H1 (cell line): ENCODE data around the gene RPL18. TPM values are rescaled to one million over a fixed set of nuclear protein-coding genes. Genes with fewer than 3 reads are reported as not detected.

Experiments
- CTCF ChIA-PET: fragments of 300-600 bp; sonication (Branson Sonifier 250); formaldehyde crosslinking; loops from one replicate; lab custom pipeline; 2021; ENCODE audit not compliant: partially characterized antibody; lab: Charles Lee
- POLR2A ChIA-PET: fragments of 300-600 bp; sonication (Branson Sonifier 250); formaldehyde crosslinking; loops from one replicate; lab custom pipeline; 2021; ENCODE audit warnings: inconsistent platforms; ENCODE audit not compliant: partially characterized antibody; lab: Charles Lee
- DNase-seq, 2 experiments: peaks; one replicate each; pipeline versions ENCODE4 v3.0.0 to v3.0.0-alpha.2; 2010 to 2022; ENCODE audit warnings: low spot score in 2 of 2, low read depth in 1 of 2, mixed read lengths in 1 of 2
- FAIRE-seq: peaks from 2 replicates; lab custom pipeline; 2011; peaks lifted over from hg19 to GRCh38; lab: Jason Lieb, UNC
- H2AFZ ChIP-seq: 2 replicates; pipeline ENCODE4 v1.8.1; 2012; ENCODE audit warnings: low read length, inconsistent platforms
- H2AK5ac ChIP-seq: 2 replicates; pipeline ENCODE4 v1.6.1; 2013; ENCODE audit warnings: low read depth, low read length
- H2BK120ac ChIP-seq: replicated peaks from 2 replicates; pipeline ENCODE3; 2013; ENCODE audit warnings: low read depth, low read length, inconsistent platforms
- H2BK12ac ChIP-seq: 2 replicates; pipeline ENCODE4 v1.6.1; 2013; ENCODE audit warnings: low read depth, low read length
- H2BK15ac ChIP-seq: 2 replicates; pipeline ENCODE4 v1.6.1; 2013; ENCODE audit warnings: low read length
- H2BK20ac ChIP-seq: 2 replicates; pipeline ENCODE4 v1.6.1; 2013; ENCODE audit warnings: low read length
- H2BK5ac ChIP-seq: 2 replicates; pipeline ENCODE4 v1.6.1; 2013; ENCODE audit warnings: low read depth, low read length
- H3K14ac ChIP-seq: 2 replicates; pipeline ENCODE4 v1.6.1; 2013; ENCODE audit warnings: inconsistent platforms; ENCODE audit not compliant: insufficient read length
- H3K18ac ChIP-seq: 2 replicates; pipeline ENCODE4 v1.6.1; 2013; ENCODE audit warnings: low read length; ENCODE audit errors: extremely low read depth
- H3K23ac ChIP-seq: 2 replicates; pipeline ENCODE4 v1.6.1; 2013; ENCODE audit warnings: inconsistent platforms; ENCODE audit not compliant: insufficient read length
- H3K23me2 ChIP-seq: 2 replicates; pipeline ENCODE4 v1.6.1; 2013; ENCODE audit warnings: low read depth, low read length
- H3K27ac ChIP-seq: 2 replicates; pipeline ENCODE4 v1.6.1; 2011; ENCODE audit warnings: low read depth, low read length, inconsistent platforms
- H3K27me3 ChIP-seq, 4 experiments: replicated peaks in 1 of 4; 1 replicate in 1 of 4; 2 replicates in 3 of 4; pipeline versions ENCODE4 v1.6.1 to v1.8.1; 2011 to 2013; ENCODE audit warnings: low read length in 3 of 4, mild to moderate bottlenecking in 3 of 4, inconsistent platforms in 2 of 4, mixed read lengths in 2 of 4, moderate library complexity in 1 of 4; ENCODE audit not compliant: control insufficient read depth in 3 of 4, insufficient read depth in 3 of 4; ENCODE audit errors: extremely low read depth in 1 of 4
- H3K36me3 ChIP-seq, 4 experiments: 2 replicates each; pipeline versions ENCODE4 v1.6.1 to v1.8.1; 2011 to 2013; ENCODE audit warnings: mild to moderate bottlenecking in 4 of 4, low read length in 3 of 4, moderate library complexity in 2 of 4, control low read depth in 1 of 4, inconsistent platforms in 1 of 4; ENCODE audit not compliant: insufficient read depth in 4 of 4, control insufficient read depth in 2 of 4
- H3K4ac ChIP-seq: replicated peaks from 2 replicates; pipeline ENCODE3; 2013; ENCODE audit warnings: low read length, low read depth, mixed read lengths, inconsistent platforms; ENCODE audit not compliant: insufficient read length
- H3K4me1 ChIP-seq, 4 experiments: replicated peaks in 1 of 4; 1 replicate in 1 of 4; 2 replicates in 3 of 4; pipeline versions ENCODE4 v1.6.1 to v1.8.1; 2011 to 2013; ENCODE audit warnings: low read length in 3 of 4, inconsistent platforms in 2 of 4, mixed read lengths in 1 of 4; ENCODE audit not compliant: insufficient read depth in 4 of 4, control insufficient read depth in 3 of 4
- H3K4me2 ChIP-seq, 2 experiments: 2 replicates each; pipeline versions ENCODE4 v1.6.1 to v1.8.1; 2011 to 2013; ENCODE audit warnings: low read depth in 2 of 2, low read length in 2 of 2, control low read depth in 1 of 2, inconsistent platforms in 1 of 2, mild to moderate bottlenecking in 1 of 2; ENCODE audit not compliant: insufficient read depth in 1 of 2
- H3K4me3 ChIP-seq, 4 experiments: fragments of 200-600, 300-600 bp in 1 of 4; sonication (generic), shearing (Covaris generic), sonication (Bioruptor Twin) in 1 of 4; 2 replicates each; pipeline versions ENCODE4 v1.5.1 to v1.8.1; 2011 to 2016; ENCODE audit warnings: low read length in 4 of 4, low read depth in 3 of 4, control low read depth in 2 of 4, inconsistent platforms in 2 of 4, mild to moderate bottlenecking in 2 of 4, mixed read lengths in 1 of 4, moderate library complexity in 1 of 4; ENCODE audit not compliant: insufficient read depth in 2 of 4; ENCODE audit errors: extremely low read depth in 1 of 4
- H3K56ac ChIP-seq: replicated peaks from 2 replicates; pipeline ENCODE3; 2013; ENCODE audit warnings: low read depth, mild to moderate bottlenecking, mixed read lengths, low read length, inconsistent platforms; ENCODE audit not compliant: insufficient read length
- H3K79me1 ChIP-seq: 2 replicates; pipeline ENCODE4 v1.6.1; 2013; ENCODE audit warnings: low read depth, low read length, control low read depth
- H3K79me2 ChIP-seq, 2 experiments: 2 replicates each; pipeline versions ENCODE4 v1.6.1 to v1.8.1; 2012 to 2013; ENCODE audit warnings: low read length in 2 of 2, mild to moderate bottlenecking in 2 of 2, inconsistent platforms in 1 of 2; ENCODE audit not compliant: insufficient read depth in 2 of 2, control insufficient read depth in 1 of 2
- H3K9ac ChIP-seq, 4 experiments: replicated peaks in 1 of 4; 1 replicate in 1 of 4; 2 replicates in 3 of 4; pipeline versions ENCODE4 v1.6.1 to v1.8.1; 2011 to 2013; ENCODE audit warnings: low read depth in 3 of 4, low read length in 3 of 4, control low read depth in 2 of 4, mild to moderate bottlenecking in 2 of 4, moderate library complexity in 2 of 4, inconsistent platforms in 1 of 4; ENCODE audit errors: extremely low read depth in 1 of 4
- H3K9me3 ChIP-seq, 2 experiments: 2 replicates each; pipeline versions ENCODE4 v1.6.1 to v1.8.1; 2012 to 2013; ENCODE audit warnings: mild to moderate bottlenecking in 2 of 2, moderate library complexity in 2 of 2, control low read depth in 1 of 2, inconsistent platforms in 1 of 2, low read depth in 1 of 2, low read length in 1 of 2, mixed read lengths in 1 of 2; ENCODE audit not compliant: insufficient read depth in 2 of 2
- H4K20me1 ChIP-seq, 2 experiments: replicated peaks in 1 of 2; 2 replicates each; pipeline versions ENCODE3 to v1.8.1; 2011 to 2013; ENCODE audit warnings: inconsistent platforms in 2 of 2, low read length in 2 of 2, mild to moderate bottlenecking in 1 of 2; ENCODE audit not compliant: insufficient read depth in 2 of 2, control insufficient read depth in 1 of 2
- H4K5ac ChIP-seq: 2 replicates; pipeline ENCODE4 v1.6.1; 2013; ENCODE audit warnings: low read length, low read depth, mixed read lengths, inconsistent platforms; ENCODE audit not compliant: insufficient read length
- H4K8ac ChIP-seq: 2 replicates; pipeline ENCODE4 v1.8.0; 2013; ENCODE audit warnings: mild to moderate bottlenecking, moderate library complexity, low read length, inconsistent platforms; ENCODE audit not compliant: insufficient read depth; ENCODE audit errors: extremely low read depth
- H4K91ac ChIP-seq: replicated peaks from 2 replicates; pipeline ENCODE3; 2013; ENCODE audit warnings: low read length, mixed read lengths, inconsistent platforms; ENCODE audit not compliant: insufficient read length
- BCL11A ChIP-seq, 2 experiments: IDR thresholded peaks; one replicate each; pipeline ENCODE4 v1.6.1; 2011; ENCODE audit warnings: low read depth in 2 of 2, low read length in 2 of 2, mild to moderate bottlenecking in 2 of 2
- CHD2 ChIP-seq: IDR thresholded peaks from 2 replicates; pipeline ENCODE4 v1.6.1; 2012; ENCODE audit warnings: low read length, improper control_type of control experiment
- CREB1 ChIP-seq: IDR thresholded peaks from 2 replicates; pipeline ENCODE4 v1.6.1; 2012; ENCODE audit warnings: inconsistent platforms
- GTF2F1 ChIP-seq: IDR thresholded peaks from 2 replicates; pipeline ENCODE4 v1.6.1; 2012; ENCODE audit warnings: low read depth, low read length, improper control_type of control experiment, borderline replicate concordance
- JUND ChIP-seq: IDR thresholded peaks from 2 replicates; pipeline ENCODE4 v1.6.1; 2011; ENCODE audit warnings: mild to moderate bottlenecking, improper control_type of control experiment, low read length
- KDM1A ChIP-seq: fragments of 200-600, 300-600 bp; sonication (generic); IDR thresholded peaks from 2 replicates; pipeline ENCODE4 v1.7.1; 2016; ENCODE audit warnings: mild to moderate bottlenecking, low read length, borderline replicate concordance
- RAD21 ChIP-seq, 2 experiments: IDR thresholded peaks in 1 of 2; conservative IDR thresholded peaks in 1 of 2; 2 replicates each; pipeline ENCODE4 v1.6.1; 2011; ENCODE audit warnings: low read depth in 2 of 2, low read length in 2 of 2, improper control_type of control experiment in 1 of 2, inconsistent platforms in 1 of 2, mild to moderate bottlenecking in 1 of 2, moderate library complexity in 1 of 2
- RBBP5 ChIP-seq: IDR thresholded peaks from 2 replicates; pipeline ENCODE4 v1.7.1; 2012; ENCODE audit warnings: low read depth, mild to moderate bottlenecking, inconsistent platforms, low read length, moderate library complexity, borderline replicate concordance
- RNF2 ChIP-seq: fragments of 200-900, 300-1000 bp; sonication (generic); IDR thresholded peaks from 2 replicates; pipeline ENCODE4 v1.7.1; 2016; ENCODE audit warnings: borderline replicate concordance, low read depth, mild to moderate bottlenecking, antibody characterized with exemption, low read length; ENCODE audit not compliant: poor library complexity, severe bottlenecking; ENCODE audit errors: missing control alignments
- SIN3A ChIP-seq, 2 experiments: IDR thresholded peaks in 1 of 2; conservative IDR thresholded peaks in 1 of 2; 2 replicates each; pipeline ENCODE4 v1.6.1; 2011 to 2012; ENCODE audit warnings: low read length in 2 of 2, improper control_type of control experiment in 1 of 2, low read depth in 1 of 2, mild to moderate bottlenecking in 1 of 2
- SRF ChIP-seq: IDR thresholded peaks from 2 replicates; pipeline ENCODE4 v1.6.1; 2011; ENCODE audit warnings: mild to moderate bottlenecking, low read depth, low read length, moderate library complexity
- TBP ChIP-seq: IDR thresholded peaks from 2 replicates; pipeline ENCODE4 v1.6.1; 2011; ENCODE audit warnings: low read depth, low read length, improper control_type of control experiment
- USF2 ChIP-seq: IDR thresholded peaks from 2 replicates; pipeline ENCODE4 v1.6.1; 2011; ENCODE audit warnings: low read length, improper control_type of control experiment
- polyA plus RNA-seq, 7 experiments: library from polyadenylated mRNA; depleted of rRNA in 3 of 7; stranded (reverse) in 5 of 7; unstranded in 2 of 7; fragments of >200 nt in 5 of 7; fragments of 200-250 nt in 2 of 7; gene quantifications; 1 replicate in 5 of 7; 2 replicates in 1 of 7; 4 replicates in 1 of 7; pipeline versions ENCODE4 v1.2.1 to v1.2.3, GENCODE V29; 2011 to 2013; ENCODE audit warnings: missing spikeins in 2 of 7, mixed read lengths in 2 of 7
- total RNA-seq: library from RNA; stranded (reverse); fragmentation: NEBNext Ultra II Directional; extraction: Animal tissue kit (Norgen Biotek cat#: 25700); gene quantifications from 2 replicates; pipeline ENCODE4 v1.2.1, GENCODE V29; 2021

The RPL18 gene
- total and polyA plus RNA-seq, 2 of the 8 experiments (the other 6 are each of a cell fraction or from before 2014, with no cell fraction given), result 1,669 to 2,789 TPM

DNA sequence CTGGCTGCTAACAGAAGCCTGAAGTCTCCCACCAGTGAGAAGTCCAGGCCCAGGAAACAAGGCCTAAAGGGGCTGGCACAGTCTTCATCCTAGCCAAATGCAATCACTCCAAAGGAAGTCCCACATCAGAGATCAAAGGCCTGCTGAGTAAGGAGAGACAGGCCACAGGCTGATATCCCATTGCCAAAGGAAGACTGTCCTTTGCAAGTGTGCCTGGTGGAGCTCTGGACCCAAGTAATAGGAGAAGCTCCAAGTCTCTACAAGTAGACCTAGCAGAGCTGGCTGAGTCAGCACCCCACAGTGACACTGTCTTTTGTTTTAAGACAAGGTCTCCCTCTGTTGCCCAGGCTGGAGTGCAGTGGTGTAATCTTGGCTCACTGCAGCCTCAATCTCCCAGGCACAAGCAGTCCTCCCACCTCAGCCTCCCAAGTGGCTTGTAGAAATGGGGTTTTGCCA lies 13.7 kb upstream of the RPL18 start:
- FAIRE-seq (no peak), DNase-seq (no peak)
- H3K23ac ChIP-seq, result no peak overlapping the region
- peaks cover 26% of the 10 kb centered on the region for H3K23me2 ChIP-seq
- no peaks in the 10 kb centered on the region for H3K9me3 ChIP-seq
- H4K8ac ChIP-seq, result no peak overlapping the region
- TF ChIP-seq KDM1A (no peak), RAD21 (IDR thresholded peaks at IDR 0.05 in 1 of 2, conservative IDR thresholded peaks at IDR 0.05 in 1 of 2; ENCODE audit: low read depth in 2 of 2, low read length in 2 of 2) (no peak), USF2 (no peak), SRF (no peak), RBBP5 (no peak), TBP (no peak), JUND (no peak), SIN3A (conservative IDR thresholded peaks at IDR 0.05 in 1 of 2, IDR thresholded peaks at IDR 0.05 in 1 of 2; ENCODE audit: low read depth in 1 of 2, low read length in 2 of 2) (no peak), RNF2 (no peak), CHD2 (no peak), CREB1 (no peak), BCL11A (IDR thresholded peaks at IDR 0.05; ENCODE audit: low read depth in 2 of 2, low read length in 2 of 2) (no peak), GTF2F1 (no peak)
- H3K4me2 ChIP-seq, result no peak overlapping the region
- H3K79me1 ChIP-seq, result no peaks in the 10 kb centered on the region
- no peak overlapping the region for H2BK12ac ChIP-seq
- H3K18ac ChIP-seq, result no peak overlapping the region
- H2AFZ ChIP-seq, result no peak overlapping the region
- no peak overlapping the region for H3K4ac ChIP-seq
- H3K79me2 ChIP-seq, result no peaks in the 10 kb centered on the region
- H2BK20ac ChIP-seq, result no peak overlapping the region
- H3K56ac ChIP-seq, result no peak overlapping the region
- no peak overlapping the region for H2BK5ac ChIP-seq
- no peak overlapping the region for H4K5ac ChIP-seq
- ChIA-PET CTCF (interaction anchor here (0.8 to 1.9 kb wide), 7 partner anchors 11 to 210 kb away, joined by 3 to 7 read pairs (median 3); partner anchors contain the start of gene CA11), POLR2A (interaction anchor here (0.8 to 30.9 kb wide), 4 partner anchors 13 to 277 kb away, joined by 3 to 788 read pairs (median 7); partner anchors contain the start of genes CA11, FAM83E, RPL18 and SPACA4)
- H2BK15ac ChIP-seq, result 0 out of 2 replicates have a peak overlapping the region, but pooled peaks have one; percentile 21
- H3K36me3 ChIP-seq, result 0 out of 8 replicates have a peak, but pooled peaks cover 0 to 5% (median 0%) of the 10 kb centered on the region in 4 experiments
- H3K27ac ChIP-seq, result no peak overlapping the region
- H3K9ac ChIP-seq, result no peak overlapping the region
- H3K27me3 ChIP-seq, result peaks cover 0 to 2% (median 0%) of the 10 kb centered on the region in 4 experiments; a peak in 2 of 7 replicates
- no peak overlapping the region for H4K91ac ChIP-seq
- H3K14ac ChIP-seq, result no peak overlapping the region
- no peak overlapping the region for H3K4me3 ChIP-seq
- peaks cover 4 to 29% (median 22%) of the 10 kb centered on the region in 4 experiments for H3K4me1 ChIP-seq
- no peak overlapping the region for H2AK5ac ChIP-seq
- H2BK120ac ChIP-seq, result no peak overlapping the region
- H4K20me1 ChIP-seq, result peaks cover 0 to 8% of the 10 kb centered on the region in 2 experiments
